GM19043 (cell line): ENCODE results near the gene OGFR.

ENCODE experiments used
- ATAC-seq: cut with Tn5 transposase; IDR thresholded peaks from one replicate; pipeline ENCODE4 v1.9.1; 2021; ENCODE audit warnings: low read depth; ENCODE audit not compliant: unreplicated experiment

The OGFR gene

DNA sequence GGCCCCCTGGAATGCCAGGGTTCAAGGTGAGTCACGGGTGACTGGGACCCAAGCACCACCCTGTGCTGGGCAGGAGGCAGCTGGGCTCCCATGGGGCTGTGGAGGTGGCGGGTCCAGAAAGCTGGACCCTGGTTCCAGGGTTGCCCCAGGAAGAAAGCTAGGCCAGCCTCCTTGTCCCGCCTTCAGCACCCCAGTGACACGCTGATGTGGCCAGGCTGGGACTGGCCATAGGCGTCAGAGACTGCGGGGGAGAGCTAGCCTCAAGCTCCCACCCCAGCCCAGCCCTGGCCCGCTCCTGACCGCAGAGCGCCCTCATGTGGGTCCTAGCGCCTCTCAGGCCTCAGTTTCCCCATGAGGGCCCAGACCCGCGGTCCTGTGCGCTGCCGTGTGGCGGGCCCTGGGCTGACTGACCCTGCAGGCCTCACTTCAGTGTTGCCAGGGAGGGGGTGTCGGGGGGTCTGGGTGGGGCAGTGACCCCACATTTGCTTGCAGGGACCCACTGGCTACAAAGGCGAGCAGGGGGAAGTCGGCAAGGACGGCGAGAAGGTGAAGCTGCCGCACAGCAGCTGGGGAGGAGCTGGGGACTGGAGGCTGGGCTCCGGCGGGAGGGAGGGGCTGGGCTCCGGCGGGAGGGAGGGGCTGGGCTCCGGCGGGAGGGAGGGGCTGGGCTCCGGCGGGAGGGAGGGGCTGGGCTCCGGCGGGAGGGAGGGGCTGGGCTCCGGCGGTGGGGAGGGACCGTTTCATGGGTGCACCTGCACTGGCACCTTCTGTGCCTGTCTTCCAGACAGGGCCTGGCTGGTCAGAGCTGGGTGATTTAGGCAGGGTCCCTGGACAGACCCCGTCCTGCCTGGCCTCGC, 20.1 kb downstream of the OGFR start:
- ATAC-seq = no peak

DNA sequence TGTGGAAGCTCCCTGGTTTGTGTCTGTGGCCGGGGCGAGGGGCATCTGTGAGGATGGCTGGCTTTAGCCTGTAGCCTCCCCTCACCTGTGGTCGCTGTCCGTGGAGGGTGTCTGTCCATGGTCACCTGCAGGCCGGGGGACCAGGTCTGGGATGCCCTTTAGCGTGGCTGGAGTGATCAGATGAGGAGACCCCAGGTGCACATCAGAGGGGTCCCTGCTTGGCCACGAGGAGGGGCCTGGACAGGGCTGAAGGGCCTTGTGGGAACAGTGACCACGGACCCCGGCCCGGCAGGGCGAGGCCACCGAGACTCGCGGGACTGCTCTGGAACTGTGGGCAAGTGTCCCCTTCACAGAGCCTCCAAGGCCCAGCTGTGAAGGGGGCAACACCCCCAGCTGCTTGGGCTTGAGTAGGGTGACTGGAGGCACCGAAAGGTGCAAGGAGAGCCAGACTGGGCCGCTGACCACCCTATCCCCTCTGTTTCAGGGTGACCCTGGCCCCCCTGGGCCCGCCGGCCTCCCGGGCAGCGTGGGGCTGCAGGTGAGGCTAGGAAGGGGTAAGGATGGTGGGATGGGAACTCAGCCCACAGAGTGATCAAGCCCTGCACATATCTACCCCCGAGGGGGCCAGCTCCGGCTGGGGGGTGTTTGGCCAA, 20.8 kb downstream of the OGFR start:
- no peak for ATAC-seq

GRCh38 chr20:62825986-62826645, 21.5 kb downstream of the OGFR start:
- ATAC-seq = no peak

GRCh38 chr20:62826646-62827310, 22.1 kb downstream of the OGFR start:
- ATAC-seq = no peak

DNA sequence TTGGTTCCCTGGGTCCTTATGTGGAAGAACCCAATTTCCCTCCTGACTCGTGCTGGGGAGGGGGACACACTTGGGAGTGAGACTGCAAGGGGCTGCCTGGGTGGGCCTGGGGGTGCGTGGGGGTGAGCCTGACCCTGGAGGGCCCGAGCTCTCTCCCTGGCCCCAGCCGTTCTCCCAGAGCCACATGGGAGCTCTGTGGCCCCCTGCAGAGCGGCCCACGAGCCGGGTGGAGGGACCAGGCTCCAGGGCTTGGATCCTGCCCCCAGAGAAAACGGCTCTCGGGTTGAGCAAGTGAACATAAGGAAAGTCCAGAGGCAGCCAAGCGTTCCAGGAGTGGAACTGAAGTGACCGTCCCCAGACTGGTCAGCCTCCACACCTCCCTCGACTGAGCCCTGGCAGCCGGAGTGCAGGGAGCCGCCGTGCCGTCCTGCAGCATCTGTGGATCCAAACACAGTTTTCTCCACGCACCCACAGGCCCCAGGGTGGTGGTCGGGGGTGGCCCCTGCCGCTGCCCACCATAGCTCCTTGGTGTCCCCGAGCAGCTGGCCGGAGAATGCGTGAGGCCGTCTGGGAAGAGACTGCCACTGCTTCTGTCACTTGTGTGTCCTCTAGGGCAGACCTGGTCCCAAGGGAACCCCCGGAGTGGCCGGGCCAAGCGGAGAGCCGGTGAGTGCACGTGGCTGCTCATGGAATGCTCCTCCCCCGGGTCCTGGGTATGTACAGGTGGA, 22.8 kb downstream of the OGFR start:
- no peak for ATAC-seq

DNA sequence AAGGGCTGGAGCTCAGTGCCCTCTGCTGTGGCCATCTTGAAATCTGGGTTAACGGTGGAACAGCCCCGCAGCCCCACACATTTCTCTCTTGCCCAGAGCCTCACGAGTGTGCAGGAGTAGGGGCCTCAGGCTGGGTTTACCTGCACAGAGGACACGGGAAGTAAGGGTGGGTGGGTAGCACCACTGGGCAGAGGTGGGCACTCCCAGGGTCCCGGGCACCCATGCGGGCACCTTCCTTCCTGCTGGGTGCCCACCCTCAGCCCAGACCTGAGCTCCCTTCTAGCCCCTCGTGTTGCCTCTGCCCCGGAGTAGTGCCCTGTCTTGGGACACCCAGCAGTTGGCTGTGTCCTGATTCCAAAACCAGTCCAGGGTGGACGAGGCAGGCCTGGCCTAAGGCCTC, 23.4 kb downstream of the OGFR start:
- no peak for ATAC-seq

DNA sequence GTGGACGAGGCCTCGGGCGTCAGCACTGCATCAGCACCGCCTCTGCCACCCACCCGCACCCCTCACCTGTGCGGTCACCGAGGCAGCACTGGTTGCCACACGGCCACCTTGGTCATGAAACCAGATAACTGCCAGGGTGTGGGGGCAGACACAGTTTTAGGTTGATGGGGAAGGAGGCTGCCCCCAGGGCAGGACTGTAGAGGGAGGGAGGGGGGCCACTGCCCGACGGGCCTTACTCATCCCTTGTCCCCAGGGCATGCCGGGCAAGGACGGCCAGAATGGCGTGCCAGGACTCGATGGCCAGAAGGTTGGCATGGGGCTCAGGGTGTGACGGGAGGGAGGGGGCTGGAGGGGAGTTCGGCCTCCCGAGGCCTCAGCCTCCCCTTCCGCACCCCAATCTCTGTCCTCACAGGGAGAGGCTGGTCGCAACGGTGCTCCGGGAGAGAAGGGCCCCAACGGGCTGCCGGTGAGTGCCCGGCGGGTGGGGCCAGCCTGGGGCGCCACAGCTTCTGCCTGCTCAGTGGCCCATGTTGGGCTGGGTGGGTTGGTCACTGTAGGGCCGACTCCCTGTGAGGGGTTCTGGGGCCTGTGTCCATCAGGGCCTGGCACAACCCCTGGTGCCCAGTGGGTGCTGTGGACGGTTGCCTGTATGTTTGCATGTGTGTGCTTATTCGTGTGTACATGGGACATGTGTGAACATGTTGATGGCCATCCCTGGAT, 24.0 kb downstream of the OGFR start:
- no peak for ATAC-seq

DNA sequence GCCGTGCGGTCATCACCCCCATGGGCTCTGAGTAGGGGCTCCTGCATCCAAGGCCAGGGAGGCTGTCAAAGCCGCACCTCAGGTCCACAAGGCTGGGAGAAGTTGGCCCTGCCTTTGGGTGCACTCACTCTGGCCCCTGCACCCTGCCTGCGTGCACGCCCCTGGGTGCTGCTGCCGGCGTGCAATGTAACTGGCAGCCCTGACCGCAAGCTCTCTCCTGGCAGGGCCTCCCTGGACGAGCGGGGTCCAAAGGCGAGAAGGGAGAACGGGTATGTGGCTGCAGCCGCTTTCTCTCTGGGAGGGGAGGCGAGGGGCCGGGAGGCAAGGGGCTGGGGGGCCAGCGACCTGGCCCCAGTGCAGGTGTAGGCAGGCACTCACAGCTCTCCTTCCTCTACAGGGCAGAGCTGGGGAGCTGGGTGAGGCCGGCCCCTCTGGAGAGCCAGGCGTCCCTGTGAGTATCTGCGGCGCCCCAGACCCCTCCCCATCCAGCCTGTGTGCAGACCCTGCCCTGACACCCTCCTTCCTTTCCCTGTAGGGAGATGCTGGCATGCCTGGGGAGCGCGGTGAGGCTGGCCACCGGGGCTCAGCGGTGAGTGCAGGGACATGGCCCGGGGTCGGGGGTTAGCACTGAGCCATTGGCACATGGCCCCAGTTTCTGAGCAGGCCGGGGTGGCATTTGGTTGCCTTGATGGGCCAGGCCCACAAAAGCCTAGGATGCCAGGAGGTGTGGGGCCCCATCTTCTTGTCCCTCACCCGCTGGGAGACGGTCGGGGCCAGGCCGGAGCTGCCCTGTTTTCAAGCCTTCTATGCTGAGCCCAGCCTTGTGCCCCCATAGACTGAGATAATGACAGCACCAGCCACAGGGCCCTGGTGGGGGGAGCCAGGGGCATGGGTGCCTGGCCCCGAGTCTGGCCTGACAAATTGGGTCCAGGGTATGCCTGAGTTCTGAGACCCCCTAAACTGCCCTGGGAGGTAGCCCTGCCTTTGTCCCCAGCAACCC, 24.9 kb downstream of the OGFR start:
- no peak for ATAC-seq

- ATAC-seq = no peak
Observed at GRCh38 chr20:62830251-62830650, 25.6 kb downstream of the OGFR start.

DNA sequence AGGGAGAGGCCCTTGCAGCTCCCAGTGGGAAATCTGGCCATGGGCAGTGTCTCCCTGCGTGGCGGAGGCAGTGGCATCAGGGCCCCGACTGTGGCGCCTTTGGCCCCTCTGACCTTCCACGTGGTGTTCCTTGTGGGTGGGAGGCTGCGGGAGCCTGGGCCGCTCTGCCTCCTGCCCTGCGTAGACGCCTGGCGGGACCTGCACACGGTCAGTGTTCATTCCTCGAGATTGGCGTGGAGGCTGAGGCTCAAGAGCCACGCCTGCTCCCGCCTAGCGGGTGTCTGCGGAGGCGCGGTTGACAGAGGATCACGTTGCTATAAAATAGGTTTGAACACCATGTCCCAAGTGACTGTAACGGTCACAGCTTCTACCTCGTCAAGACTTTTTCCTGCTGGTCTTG, 26.2 kb downstream of the OGFR start:
- ATAC-seq = no peak

GRCh38 chr20:62831361-62831788, 26.7 kb downstream of the OGFR start:
- no peak for ATAC-seq

- ATAC-seq = no peak
Observed at GRCh38 chr20:62831854-62832211, 27.2 kb downstream of the OGFR start.

- peak; percentile 51 for ATAC-seq
Observed at GRCh38 chr20:62832212-62832922, 27.7 kb downstream of the OGFR start.

DNA sequence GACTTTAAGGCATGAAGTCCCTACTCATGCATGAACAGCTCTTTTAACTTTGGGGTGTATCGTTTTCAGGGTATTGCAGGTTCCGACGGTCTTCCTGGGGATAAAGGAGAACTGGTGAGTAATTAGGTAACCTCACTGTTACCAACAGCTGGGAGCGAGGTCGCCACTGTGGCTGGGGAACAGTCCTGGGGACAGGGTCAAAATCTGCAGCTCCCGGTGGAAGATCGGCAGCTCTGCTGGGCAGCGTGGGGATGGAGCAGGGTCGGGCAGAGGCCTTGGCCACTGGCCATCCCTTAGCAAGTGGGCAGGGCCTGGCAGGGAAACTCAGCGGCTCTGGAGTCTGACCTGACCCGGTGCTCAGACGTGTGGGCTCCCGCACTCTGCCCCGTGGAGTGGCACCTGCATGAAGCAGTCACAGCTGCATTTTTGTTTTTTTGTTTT, 28.3 kb downstream of the OGFR start:
- ATAC-seq = peak; percentile 39

DNA sequence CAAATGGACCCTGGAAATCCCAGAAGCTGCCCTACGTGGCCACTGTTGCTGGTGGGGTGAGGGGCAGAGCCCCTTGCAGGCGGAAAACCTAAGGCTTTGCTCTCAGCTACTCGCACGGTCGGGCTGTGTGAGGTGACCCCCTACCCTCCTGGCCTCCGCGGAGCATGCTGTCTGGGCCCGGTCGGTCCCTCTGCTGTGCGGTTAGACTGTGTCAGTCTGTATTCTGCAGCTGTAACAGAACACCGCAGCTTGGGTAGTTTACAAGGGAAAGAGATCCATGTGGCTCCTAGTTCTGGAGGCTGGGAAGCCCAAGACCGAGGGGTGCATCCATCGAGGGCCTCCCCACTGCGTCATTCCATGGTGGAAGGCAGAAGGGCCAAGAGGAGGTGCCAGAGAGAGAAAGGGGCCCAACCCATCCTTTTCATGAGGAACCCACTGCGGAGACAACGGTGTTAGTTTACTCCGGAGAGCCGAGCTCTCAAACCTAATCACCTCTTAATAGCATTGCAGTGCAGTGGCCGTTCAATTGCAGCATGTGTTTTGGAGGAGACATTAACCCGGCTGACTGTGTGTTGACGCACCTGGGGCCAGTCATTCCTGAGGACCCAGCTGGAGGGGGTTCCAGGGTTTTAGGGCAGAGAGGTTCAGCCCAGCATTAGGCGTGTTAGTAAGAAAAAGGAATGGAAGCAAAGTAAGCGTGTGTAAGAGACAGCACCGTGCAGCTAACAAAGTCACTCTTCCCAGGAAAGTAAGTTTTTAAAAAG, 30.5 kb downstream of the OGFR start:
- ATAC-seq = no peak

DNA sequence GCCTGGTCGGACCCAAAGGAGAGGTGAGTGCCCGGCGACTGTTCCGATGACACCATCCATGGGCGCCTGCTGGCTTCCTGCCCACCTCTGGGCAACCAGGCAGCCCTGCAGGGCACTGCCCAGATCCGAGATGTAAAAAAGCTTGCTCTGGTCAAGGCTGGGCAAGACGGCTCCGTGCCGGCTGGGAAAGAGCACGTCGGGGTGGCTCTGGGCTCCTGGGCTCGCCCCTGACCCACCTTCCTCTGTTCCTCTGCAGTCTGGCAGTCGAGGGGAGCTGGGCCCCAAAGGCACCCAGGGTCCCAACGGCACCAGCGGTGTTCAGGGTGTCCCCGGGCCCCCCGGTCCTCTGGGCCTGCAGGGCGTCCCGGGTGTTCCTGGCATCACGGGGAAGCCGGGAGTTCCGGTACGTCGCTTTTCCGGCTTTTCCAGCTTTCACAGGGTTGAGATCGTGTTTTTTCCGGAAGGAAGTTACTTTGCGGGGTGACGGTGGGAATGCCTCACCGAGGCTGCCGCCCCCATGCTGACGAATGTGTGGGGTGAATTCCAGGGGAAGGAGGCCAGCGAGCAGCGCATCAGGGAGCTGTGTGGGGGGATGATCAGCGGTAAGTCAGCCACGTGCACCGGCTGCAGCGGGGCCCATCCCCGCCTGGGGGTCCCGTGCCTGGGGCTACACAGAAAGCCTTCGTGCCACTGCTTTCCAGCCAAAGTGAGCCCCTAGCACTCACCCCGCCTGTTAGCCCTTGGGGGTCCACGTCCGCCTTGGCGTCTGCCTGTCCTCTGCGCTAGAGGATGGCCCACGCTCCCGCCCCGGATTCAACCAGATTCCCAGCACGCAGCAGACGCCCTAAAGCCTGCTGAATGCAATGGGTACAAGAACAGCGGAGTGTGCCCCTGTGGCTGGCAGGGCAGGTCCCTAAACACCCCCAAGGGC, 31.6 kb downstream of the OGFR start:
- no peak for ATAC-seq
